Measurements from ENCODE around the gene FOXK2. TPM values are rescaled to one million over a fixed set of nuclear protein-coding genes. Genes with fewer than 3 reads are reported as not detected.

The FOXK2 gene
- total RNA-seq, 1 donor from 2014 or later = 95.7 TPM

GRCh38 chr17:82647593-82648164, 128.1 kb downstream of the FOXK2 start:
- H3K27ac Mint-ChIP-seq (ENCODE audit: unreplicated experiment) = no peak overlapping the region
- no peaks in the 10 kb centered on the region for H3K27me3 Mint-ChIP-seq (ENCODE audit: unreplicated experiment)
- no peaks in the 10 kb centered on the region for H3K36me3 Mint-ChIP-seq (ENCODE audit: unreplicated experiment)
- H3K9me3 Mint-ChIP-seq (ENCODE audit: unreplicated experiment) = peaks cover 5% of the 10 kb centered on the region
- no peaks in the 10 kb centered on the region for H3K4me1 Mint-ChIP-seq (ENCODE audit: low read depth, unreplicated experiment)
- peak overlapping the region; percentile 86 for H3K4me3 Mint-ChIP-seq (ENCODE audit: unreplicated experiment)
- peak; percentile 36 for DNase-seq
- TF ChIP-seq CTCF (IDR thresholded peaks at IDR 0.05; ENCODE audit: partially characterized antibody, unreplicated experiment) = no peak

- Mint-ChIP-seq H3K4me3 (ENCODE audit: unreplicated experiment) (peak within 1 kb of the TSS; percentile 86), H3K36me3 (ENCODE audit: unreplicated experiment) (no peaks in the 10 kb centered on the region), H3K9me3 (ENCODE audit: unreplicated experiment) (peaks cover 5% of the 10 kb centered on the region), H3K27ac (ENCODE audit: unreplicated experiment) (no peak within 1 kb of the TSS), H3K4me1 (ENCODE audit: low read depth, unreplicated experiment) (no peaks in the 10 kb centered on the region), H3K27me3 (ENCODE audit: unreplicated experiment) (no peaks in the 10 kb centered on the region)
- no peak for TF ChIP-seq CTCF (IDR thresholded peaks at IDR 0.05; ENCODE audit: partially characterized antibody, unreplicated experiment)
- peak; percentile 94 for DNase-seq
These were observed 128.7 kb downstream of the FOXK2 start, which contains the start of gene WDR45B for GRCh38 chr17:82648165-82648668. TSS of gene WDR45B (minus strand) at chr17:82648444. CDS start at chr17:82648340, 104 bp downstream.

GRCh38 chr17:82648742-82649331, 129.3 kb downstream of the FOXK2 start:
- H3K4me1 Mint-ChIP-seq (ENCODE audit: low read depth, unreplicated experiment) = no peaks in the 10 kb centered on the region
- H3K4me3 Mint-ChIP-seq (ENCODE audit: unreplicated experiment) = peak overlapping the region; percentile 72
- peak; percentile 62 for DNase-seq
- H3K9me3 Mint-ChIP-seq (ENCODE audit: unreplicated experiment) = peaks cover 5% of the 10 kb centered on the region
- no peak overlapping the region for H3K27ac Mint-ChIP-seq (ENCODE audit: unreplicated experiment)
- no peaks in the 10 kb centered on the region for H3K27me3 Mint-ChIP-seq (ENCODE audit: unreplicated experiment)
- H3K36me3 Mint-ChIP-seq (ENCODE audit: unreplicated experiment) = no peaks in the 10 kb centered on the region
- no peak for TF ChIP-seq CTCF (IDR thresholded peaks at IDR 0.05; ENCODE audit: partially characterized antibody, unreplicated experiment)

GRCh38 chr17:82649501-82650261, 130.1 kb downstream of the FOXK2 start:
- Mint-ChIP-seq H3K4me3 (ENCODE audit: unreplicated experiment) (peak overlapping the region; percentile 63), H3K9me3 (ENCODE audit: unreplicated experiment) (peaks cover 5% of the 10 kb centered on the region), H3K4me1 (ENCODE audit: low read depth, unreplicated experiment) (no peaks in the 10 kb centered on the region), H3K36me3 (ENCODE audit: unreplicated experiment) (no peaks in the 10 kb centered on the region), H3K27me3 (ENCODE audit: unreplicated experiment) (no peaks in the 10 kb centered on the region), H3K27ac (ENCODE audit: unreplicated experiment) (no peak overlapping the region)
- no peak for DNase-seq
- no peak for TF ChIP-seq CTCF (IDR thresholded peaks at IDR 0.05; ENCODE audit: partially characterized antibody, unreplicated experiment)
